Urinary bladder (tissue), 4 donors: Measurements from ENCODE around the gene CCDC144A. TPM values are rescaled to one million over a fixed set of nuclear protein-coding genes. Genes with fewer than 3 reads are reported as not detected.
"Not testable (repeated sequence)": the region's sequence is repeated elsewhere in the genome, so short reads cannot be mapped to it uniquely, and the experiment has no call there.

Experiments used
- DNase-seq: peaks from one replicate; pipeline ENCODE4 v3.0.0-alpha.2; 2015; ENCODE audit errors: extremely low spot score
- H3K27ac ChIP-seq: one replicate; pipeline ENCODE4 v1.5.1; 2013; ENCODE audit warnings: low read depth, mild to moderate bottlenecking, moderate library complexity
- H3K36me3 ChIP-seq: one replicate; pipeline ENCODE4 v1.6.1; 2013; ENCODE audit warnings: mild to moderate bottlenecking, moderate library complexity; ENCODE audit not compliant: insufficient read depth
- H3K4me1 ChIP-seq: one replicate; pipeline ENCODE4 v1.6.1; 2013; ENCODE audit warnings: mild to moderate bottlenecking, moderate library complexity; ENCODE audit not compliant: insufficient read depth
- H3K4me3 ChIP-seq: one replicate; pipeline ENCODE4 v1.5.1; 2013; ENCODE audit warnings: low read depth, low read length
- WGBS: extraction: QIAGEN DNeasy Blood & Tissue Kit; methylation state at CpG from one replicate; pipeline ENCODE4 v1.1.7; 2013; 5-methylcytosine and 5-hydroxymethylcytosine counted together
- polyA plus RNA-seq: library from polyadenylated mRNA; stranded (reverse); fragments of 200-250 nt; gene quantifications from one replicate; pipeline ENCODE4 v1.2.3, GENCODE V29; 2013
- total RNA-seq: library from RNA; depleted of rRNA; stranded (reverse); fragments of >200 nt; gene quantifications from one replicate; pipeline ENCODE4 v1.2.3, GENCODE V29; 2014
- donor health status: healthy with polysubstance abuse.
- donor health status: healthy.

Gene CCDC144A
- total and polyA plus RNA-seq, 2 donors, result 1.3 to 4.7 TPM

GRCh38 chr17:16690447-16690846 is 406 bp downstream of the CCDC144A start:
- DNase-seq, H3K4me1 ChIP-seq, H3K36me3 ChIP-seq, H3K4me3 ChIP-seq, H3K27ac ChIP-seq: not testable (repeated sequence)
- WGBS, result 85% methylated on average over 30 of the region's 30 CpGs

- H3K4me3 ChIP-seq, H3K4me1 ChIP-seq, H3K27ac ChIP-seq, DNase-seq, H3K36me3 ChIP-seq: not testable (repeated sequence)
- WGBS, result 36% methylated on average over 5 of the region's 5 CpGs
Observed at GRCh38 chr17:16697603-16698002, 7.6 kb downstream of the CCDC144A start.

- DNase-seq, H3K4me3 ChIP-seq, H3K27ac ChIP-seq, H3K4me1 ChIP-seq, H3K36me3 ChIP-seq: not testable (repeated sequence)
- 13% methylated on average over 21 of the region's 25 CpGs for WGBS
Observed at GRCh38 chr17:16745492-16746203, 55.6 kb downstream of the CCDC144A start.

DNA sequence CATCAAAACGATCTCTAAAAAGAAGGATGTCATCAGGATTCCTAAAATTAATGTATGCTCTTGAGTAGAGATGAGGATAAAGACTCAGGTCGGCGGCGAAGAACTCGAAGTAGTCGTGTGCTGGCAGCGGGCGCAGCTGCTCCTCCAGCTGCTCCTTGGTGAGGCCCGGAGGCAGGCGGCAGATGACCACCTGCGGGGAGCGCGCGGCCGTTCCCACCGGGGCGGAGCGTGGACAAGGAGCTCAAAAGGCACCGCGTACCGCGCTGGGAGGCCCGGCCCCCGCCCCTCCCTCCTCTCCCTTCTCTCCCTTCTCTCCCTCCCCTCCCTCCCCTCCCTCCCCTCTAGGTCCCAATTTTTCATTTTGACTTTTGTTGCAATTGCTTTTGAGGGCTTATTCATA is 56.5 kb downstream of the CCDC144A start:
- not testable (repeated sequence) for DNase-seq, H3K36me3 ChIP-seq
- WGBS, result 7% methylated on average over 24 of the region's 24 CpGs

DNA sequence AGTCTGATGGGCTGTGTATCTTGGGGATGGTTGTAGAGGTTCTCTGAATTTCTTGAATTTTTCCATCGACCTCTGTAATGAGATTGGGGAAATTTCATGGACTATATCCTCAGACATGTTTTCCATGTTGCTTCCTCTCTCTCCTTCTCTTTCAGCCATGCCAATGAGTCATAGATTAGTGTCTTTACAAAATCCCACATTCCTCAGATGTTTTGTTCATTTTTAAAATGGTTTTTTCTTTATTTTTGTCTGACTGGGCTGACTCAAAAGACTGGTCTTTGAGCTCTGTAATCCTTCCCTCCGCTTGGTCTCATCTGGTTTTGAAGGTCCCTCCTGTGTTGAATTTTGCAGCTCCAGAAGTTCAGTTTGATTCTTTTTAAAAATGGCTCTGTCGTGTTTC is 60.5 kb downstream of the CCDC144A start:
- not testable (repeated sequence) for H3K4me3 ChIP-seq, H3K4me1 ChIP-seq, DNase-seq, H3K27ac ChIP-seq, H3K36me3 ChIP-seq
- 58% methylated on average over 3 of the region's 3 CpGs for WGBS

More for the DNA sequence above, 56.5 kb downstream of the CCDC144A start:
- not testable (repeated sequence) for H3K4me3 ChIP-seq, H3K27ac ChIP-seq, H3K4me1 ChIP-seq

DNA sequence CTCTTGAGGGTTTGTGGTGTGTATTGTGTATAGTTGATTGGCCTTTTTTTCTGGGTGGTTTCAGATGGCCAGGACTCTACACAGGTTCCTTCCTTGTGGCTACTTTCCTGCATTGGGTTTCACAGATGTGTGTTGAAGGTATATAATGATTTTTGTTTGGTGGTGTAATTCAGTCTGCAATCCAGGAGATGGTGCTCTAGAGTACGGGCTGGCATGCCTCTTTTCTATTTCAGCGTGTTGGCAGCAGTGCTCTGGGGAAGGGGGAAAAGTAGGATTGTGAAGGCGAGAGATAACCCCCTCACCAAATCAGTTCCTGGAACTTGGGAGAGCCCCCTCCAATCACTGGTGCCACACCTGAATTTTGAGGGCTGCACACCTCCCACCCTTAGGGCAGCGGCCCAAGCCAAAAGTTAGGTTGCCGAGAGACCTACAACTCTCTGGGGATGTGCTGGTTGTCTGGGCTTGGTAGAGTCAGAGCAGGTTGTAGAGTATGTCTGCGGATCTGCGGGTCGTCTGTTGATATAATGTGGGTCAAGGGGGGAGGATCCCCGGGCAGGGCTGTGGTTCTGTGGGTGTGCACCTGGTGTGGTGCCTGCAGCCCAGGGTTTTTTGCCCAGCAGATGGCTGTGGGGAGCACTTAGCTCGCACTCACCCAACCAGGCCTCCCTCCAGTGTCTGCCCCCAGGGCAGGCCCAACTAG is 61.3 kb downstream of the CCDC144A start:
- not testable (repeated sequence) for H3K4me3 ChIP-seq, H3K27ac ChIP-seq, H3K36me3 ChIP-seq, H3K4me1 ChIP-seq, DNase-seq
- WGBS, result 44% methylated on average over 10 of the region's 10 CpGs

DNA sequence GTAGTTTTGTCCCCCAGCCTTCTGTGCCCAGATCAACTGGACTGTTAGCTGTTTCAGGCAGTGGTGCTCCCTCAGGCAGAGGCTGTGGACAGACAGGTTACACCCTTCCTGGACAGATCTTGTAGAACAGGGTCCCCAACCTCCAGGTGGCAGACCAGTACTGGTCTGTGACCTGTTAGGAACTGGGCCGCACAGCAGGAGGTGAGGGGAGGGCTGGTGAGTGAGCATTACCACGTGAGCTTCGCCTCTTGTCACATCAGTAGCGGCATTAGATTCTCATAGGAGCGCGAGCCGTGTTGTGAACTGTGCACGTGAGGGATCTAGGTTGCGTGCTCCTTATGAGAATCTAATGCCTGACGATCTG is 61.9 kb downstream of the CCDC144A start:
- H3K27ac ChIP-seq, H3K36me3 ChIP-seq, H3K4me1 ChIP-seq, DNase-seq, H3K4me3 ChIP-seq: not testable (repeated sequence)
- 93% methylated on average over 10 of the region's 10 CpGs for WGBS

- not testable (repeated sequence) for H3K4me3 ChIP-seq
Observed at GRCh38 chr17:16757520-16757919, 67.5 kb downstream of the CCDC144A start.

DNA sequence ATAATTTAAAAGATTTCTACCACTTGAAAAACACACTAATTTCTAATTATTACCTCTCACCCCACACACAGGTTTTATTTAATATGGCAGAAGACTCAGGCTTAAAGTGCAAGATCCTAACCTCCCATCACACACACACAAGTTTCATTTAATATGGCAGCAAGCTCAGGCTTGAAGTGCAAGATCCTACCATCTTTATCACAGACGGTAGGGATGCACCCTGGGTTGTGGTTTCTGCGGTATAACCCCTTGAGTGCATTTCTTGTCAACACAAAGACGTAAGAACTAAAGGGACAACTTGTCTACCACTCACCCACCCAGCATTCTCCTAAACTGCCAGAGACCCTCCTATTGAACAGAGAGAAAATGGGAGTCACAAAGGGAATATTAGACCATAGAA is 68.1 kb downstream of the CCDC144A start:
- WGBS, result 91% methylated on average over 3 of the region's 3 CpGs

More at GRCh38 chr17:16757520-16757919, 67.5 kb downstream of the CCDC144A start:
- not testable (repeated sequence) for H3K27ac ChIP-seq, H3K4me1 ChIP-seq, DNase-seq, H3K36me3 ChIP-seq
- whole genome bisulfite sequencing, result 90% methylated on average over 3 of the region's 3 CpGs

GRCh38 chr17:16768290-16769175 is 78.5 kb downstream of the CCDC144A start:
- DNase-seq, H3K4me3 ChIP-seq, H3K27ac ChIP-seq, H3K36me3 ChIP-seq, H3K4me1 ChIP-seq: not testable (repeated sequence)
- 70% methylated on average over 2 of the region's 2 CpGs for WGBS

More for the DNA sequence above, 68.1 kb downstream of the CCDC144A start:
- H3K36me3 ChIP-seq, DNase-seq, H3K27ac ChIP-seq, H3K4me3 ChIP-seq, H3K4me1 ChIP-seq: not testable (repeated sequence)

DNA sequence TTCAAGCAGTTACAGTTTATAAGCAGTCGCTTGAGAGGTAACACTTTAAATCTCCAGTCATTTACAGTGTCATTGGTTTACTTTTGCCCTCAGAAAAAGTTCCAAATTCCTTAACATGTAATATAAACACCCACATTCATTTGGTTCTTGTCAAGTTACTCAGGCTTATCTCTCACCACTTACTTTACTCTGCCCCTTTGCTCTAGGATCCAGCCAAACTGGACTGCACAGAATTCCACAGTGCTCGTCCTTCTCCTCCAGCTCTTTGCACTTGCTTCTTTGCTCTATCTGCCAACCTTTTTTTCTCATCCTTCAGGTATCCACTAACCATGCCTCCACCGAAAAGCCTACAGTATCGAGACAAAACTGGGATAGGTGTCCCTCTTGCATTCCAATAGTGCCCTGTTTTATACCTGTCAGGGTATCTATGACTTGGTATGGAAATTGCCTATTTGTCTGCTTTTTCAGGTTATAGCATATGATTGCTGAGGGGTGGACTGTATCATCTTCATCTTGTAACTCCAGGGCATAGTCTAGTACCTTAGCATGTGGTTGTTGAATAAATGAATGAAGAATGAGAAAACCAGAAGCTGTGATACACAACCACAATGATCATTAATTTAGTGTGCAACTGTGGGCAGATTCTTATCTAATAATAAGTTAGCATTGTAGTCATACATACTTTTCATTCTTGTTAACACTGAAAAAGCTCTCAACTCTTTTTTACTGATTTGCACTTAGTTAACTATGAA is 82.5 kb downstream of the CCDC144A start:
- WGBS, result 55% methylated on average over 2 of the region's 4 CpGs
- H3K27ac ChIP-seq, H3K4me3 ChIP-seq, DNase-seq, H3K4me1 ChIP-seq, H3K36me3 ChIP-seq: not testable (repeated sequence)

GRCh38 chr17:16773146-16773522 is 83.1 kb downstream of the CCDC144A start:
- not testable (repeated sequence) for H3K4me3 ChIP-seq, H3K36me3 ChIP-seq, DNase-seq, H3K4me1 ChIP-seq, H3K27ac ChIP-seq
- no CpG with 5 or more reads among the region's 2 CpGs for WGBS

- 53% methylated on average over 5 of the region's 5 CpGs for WGBS
- H3K4me1 ChIP-seq, H3K36me3 ChIP-seq, DNase-seq, H3K27ac ChIP-seq, H3K4me3 ChIP-seq: not testable (repeated sequence)
Observed at GRCh38 chr17:16787851-16788250, 97.8 kb downstream of the CCDC144A start.
